ENCODE results near the gene CHPT1.

DNA sequence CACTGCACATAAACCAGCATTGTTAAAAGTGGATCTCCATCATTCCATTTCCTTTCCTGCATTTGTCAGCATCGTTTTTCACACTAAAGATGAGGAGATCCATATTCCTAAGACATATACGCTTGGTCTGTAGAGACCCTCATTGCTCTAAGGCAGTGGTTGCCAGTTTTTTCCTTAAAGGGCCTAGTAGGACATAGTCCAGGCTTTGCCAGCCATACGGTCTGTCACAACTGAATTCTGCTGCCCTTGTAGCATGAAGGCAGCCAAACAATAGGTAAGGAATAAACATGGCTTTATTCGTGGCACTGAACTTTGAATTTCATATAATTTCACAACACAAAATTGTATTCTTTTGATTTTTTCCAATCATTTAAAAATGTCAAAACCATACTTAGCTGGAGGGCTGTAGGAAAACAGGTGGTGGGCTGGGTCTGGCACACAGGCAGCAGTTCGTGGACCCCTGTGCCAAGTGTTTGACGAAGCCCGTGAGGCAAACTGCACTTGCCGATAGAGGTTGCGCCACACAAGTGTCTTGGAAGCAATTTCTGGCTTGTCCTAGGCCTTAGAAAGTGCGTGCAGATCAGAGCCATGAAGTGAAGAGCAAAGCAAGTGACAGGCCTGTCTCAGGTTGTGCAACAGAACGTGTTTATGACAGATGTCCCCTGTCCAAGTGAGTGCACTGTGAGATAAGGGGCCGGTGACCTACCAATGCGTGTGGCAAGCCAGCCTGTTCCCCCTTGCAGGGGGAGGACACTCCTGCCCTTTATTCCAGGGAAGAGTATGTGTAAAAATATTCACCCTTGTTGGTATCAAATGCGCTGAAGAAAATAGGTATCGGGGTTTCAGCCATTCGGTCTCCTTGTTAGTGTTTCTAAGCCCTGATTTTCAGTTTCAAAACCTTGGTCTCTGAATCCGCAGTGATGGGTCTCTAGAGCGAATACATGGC, 916 bp upstream of the CHPT1 start:
- TF ChIP-seq CTCF (IDR thresholded peaks at IDR 0.05) (no peak), ZFX (IDR thresholded peaks at IDR 0.05; ENCODE audit: borderline replicate concordance) (no peak)

Measured in 22Rv1 (cell line).